Dermis blood vessel endothelial cell (primary cell): ENCODE data around the gene ABCA12. TPM values are rescaled to one million over a fixed set of nuclear protein-coding genes. Genes with fewer than 3 reads are reported as not detected.

Source experiments
- DNase-seq: peaks from one replicate; pipeline ENCODE4 v3.0.0; 2010
- total RNA-seq: library from RNA; depleted of rRNA; stranded (reverse); fragments of >200 nt; gene quantifications from 2 replicates; pipeline ENCODE4 v1.2.3, GENCODE V29; 2014

ABCA12 gene
- total RNA-seq, 1 donor from 2014 or later, result under 0.01 TPM

- DNase-seq, result no peak
Measured at GRCh38 chr2:214904634-214905033, 233.8 kb downstream of the ABCA12 start.

DNA sequence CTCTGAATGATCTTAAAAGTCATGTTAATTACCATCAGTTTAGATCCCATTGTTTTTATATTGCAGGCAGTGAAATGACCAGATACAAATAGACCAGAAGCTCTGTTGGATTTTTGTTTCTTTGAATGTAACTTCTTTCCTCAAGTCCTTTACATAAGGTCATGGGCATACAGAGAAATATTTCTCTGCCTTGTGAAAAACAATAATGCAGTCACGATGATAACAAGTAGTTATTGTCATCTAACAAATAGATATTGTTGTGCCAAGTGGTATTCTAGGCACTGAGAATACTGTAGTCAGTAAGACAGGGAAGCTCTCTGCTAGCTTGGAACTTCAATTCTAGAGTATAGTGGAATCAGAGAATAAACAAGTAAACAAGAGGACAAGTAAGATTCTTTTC is 234.2 kb downstream of the ABCA12 start:
- no peak for DNase-seq

DNA sequence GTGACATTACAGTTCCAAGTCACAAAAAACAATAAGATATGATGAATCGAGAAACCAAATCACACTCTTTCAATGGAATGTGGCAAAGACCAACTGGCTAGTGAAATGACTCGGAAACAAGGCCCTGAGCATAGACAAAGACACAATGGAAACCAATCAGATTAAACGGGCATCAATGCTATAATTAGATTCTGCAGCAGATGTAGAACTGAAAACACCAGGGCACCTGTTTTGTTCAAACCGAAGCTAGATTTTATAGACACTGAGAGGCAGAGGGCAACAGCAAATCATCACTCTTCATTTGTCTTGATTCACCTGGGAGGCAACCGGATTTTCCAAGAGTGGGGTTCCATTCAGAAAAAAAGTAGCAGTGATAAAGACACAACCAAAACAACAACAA is 236.1 kb downstream of the ABCA12 start:
- DNase-seq, result no peak

GRCh38 chr2:214899751-214900150 is 238.7 kb downstream of the ABCA12 start:
- no peak for DNase-seq

DNA sequence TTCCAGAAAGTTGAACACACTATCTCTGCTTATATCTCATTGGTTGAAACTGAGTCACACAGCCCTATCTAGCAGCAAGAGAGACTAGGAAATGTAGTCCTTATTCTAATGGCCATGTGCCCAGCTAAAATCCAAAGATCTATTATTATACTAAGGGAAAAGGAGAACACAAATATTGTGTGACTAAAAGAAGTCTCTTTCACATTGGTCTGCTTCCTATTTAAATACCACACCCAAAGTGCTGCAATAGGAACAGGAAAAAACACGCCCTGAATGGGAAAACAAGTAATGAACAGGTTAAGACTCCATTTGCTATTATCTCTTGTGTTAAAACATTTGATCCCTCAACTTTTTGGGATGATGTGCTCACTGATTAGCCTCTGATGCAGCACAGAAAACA is 242.2 kb downstream of the ABCA12 start:
- no peak for DNase-seq

DNA sequence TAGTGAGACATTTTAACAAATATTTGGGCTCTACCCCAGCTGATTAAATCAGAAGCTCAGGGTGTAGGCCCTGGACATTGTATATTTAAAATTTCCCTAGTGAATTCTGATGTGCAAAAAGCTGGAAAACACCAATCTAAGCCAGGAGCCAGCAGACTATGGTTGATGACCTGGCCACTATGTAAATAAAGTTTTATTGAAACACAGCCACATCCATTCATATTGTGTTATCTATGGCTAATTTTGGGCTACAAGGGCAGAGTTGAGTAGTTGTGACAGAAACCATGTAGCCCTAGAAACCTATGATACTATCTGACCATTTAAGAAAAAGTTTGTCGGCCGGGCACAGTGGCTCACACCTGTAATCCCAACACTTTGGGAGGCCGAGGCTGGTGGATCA is 243.0 kb downstream of the ABCA12 start:
- DNase-seq, result no peak

DNA sequence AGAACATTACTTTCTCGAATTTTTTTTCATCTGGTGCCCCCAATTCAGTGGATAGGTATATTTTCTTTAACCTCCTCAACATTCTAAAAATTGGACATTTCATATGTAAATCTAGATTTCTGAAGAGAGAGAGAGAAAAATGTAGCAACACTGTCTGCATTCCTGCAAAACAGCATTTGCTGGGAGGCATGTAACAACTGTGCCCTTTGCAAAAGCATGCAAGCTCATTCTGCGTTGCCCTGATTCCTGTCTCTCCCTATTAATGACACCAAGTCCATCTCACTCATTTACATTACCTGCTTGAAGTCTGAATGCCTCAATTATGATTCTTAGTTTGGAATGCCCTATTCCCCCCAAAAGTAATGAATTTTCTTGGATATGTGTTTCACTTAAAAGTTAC is 249.1 kb downstream of the ABCA12 start:
- DNase-seq, result no peak

- DNase-seq, result no peak
Measured at GRCh38 chr2:214881647-214882202, 256.7 kb downstream of the ABCA12 start.

Other genes with a start within 250 kb of the ABCA12 start
- gene ATIC, start 173.4 kb upstream of the ABCA12 start, total RNA-seq, result 6.6 and 33.6 TPM in 2 replicates